Measurements from ENCODE around the gene CISH. TPM values are rescaled to one million over a fixed set of nuclear protein-coding genes. Genes with fewer than 3 reads are reported as not detected.

The CISH gene
- total and polyA plus RNA-seq, 10 of the 15 experiments (the other 5 are each of a cell fraction or from before 2014, with no cell fraction given), result 0.21 to 4.4 (median 1.8) TPM

GRCh38 chr3:50655009-50655830 lies 43.6 kb upstream of the CISH start:
- H3K27me3 ChIP-seq (replicated peaks in 1 of 2; ENCODE audit: control insufficient read depth in 2 of 2, insufficient read depth in 2 of 2, low read length in 1 of 2), result no peaks in the 10 kb centered on the region; a peak in 3 of 4 replicates
- ChIA-PET SMC1A (ENCODE audit: uncharacterized antibody, unreplicated experiment) (interaction anchor here (8.0 kb wide), 1 partner anchor 38 kb away, joined by 81 read pairs; the partner anchor contains the start of gene MAPKAPK3), CTCF (interaction anchor here (1.1 to 10.8 kb wide), 4 partner anchors 12 to 83 kb away, joined by 3 to 250 read pairs (median 4); partner anchors contain the start of genes CISH and MAPKAPK3), RAD21 (ENCODE audit: unreplicated experiment) (interaction anchor here (7.3 kb wide), 1 partner anchor 40 kb away, joined by 84 read pairs; the partner anchor contains the start of gene MAPKAPK3), POLR2A (interaction anchor here (1.1 kb wide), 1 partner anchor 39 kb away, joined by 3 read pairs; the partner anchor contains the start of gene MAPKAPK3)
- no peak overlapping the region for H3K27ac ChIP-seq (ENCODE audit: control insufficient read depth, insufficient read depth)
- H3K79me2 ChIP-seq (ENCODE audit: control insufficient read depth, insufficient read depth, low read length), result no peaks in the 10 kb centered on the region
- no peak for DNase-seq (ENCODE audit: low read depth, low spot score)
- no peak overlapping the region for H3K4me2 ChIP-seq (ENCODE audit: control insufficient read depth, insufficient read depth)
- H4K20me1 ChIP-seq (ENCODE audit: control insufficient read depth, insufficient read depth), result no peaks in the 10 kb centered on the region
- H3K36me3 ChIP-seq (ENCODE audit: control insufficient read depth in 2 of 2, insufficient read depth in 2 of 2, low read length in 1 of 2), result no peaks in the 10 kb centered on the region
- BruUV-seq (replicated peaks), result no TSS peak
- H3K4me1 ChIP-seq (ENCODE audit: control insufficient read depth, insufficient read depth, low read length), result no peaks in the 10 kb centered on the region
- ATAC-seq, result no peak
- no peak for FAIRE-seq
- in situ Hi-C loops (cut with MboI) (no loop called here), intact Hi-C loops (cut with micrococcal nuclease; ENCODE audit: unreplicated experiment) (no loop called here)
- no peak overlapping the region for H3K9ac ChIP-seq (ENCODE audit: control insufficient read depth, insufficient read depth, low read length)
- 0% methylated on average over 3 of the region's 3 CpGs for WGBS (ENCODE audit: insufficient coverage, insufficient replicate concordance, low lambda C conversion rate, missing lambda C conversion rate)
- no peaks in the 10 kb centered on the region for H3K9me3 ChIP-seq (replicated peaks; ENCODE audit: control insufficient read depth, insufficient read depth, low read length)
- H2AFZ ChIP-seq (ENCODE audit: control insufficient read depth, low read depth, low read length), result no peak overlapping the region
- no peak overlapping the region for H3K4me3 ChIP-seq
- TF ChIP-seq MAX (IDR thresholded peaks at IDR 0.05; ENCODE audit: low read depth, low read length), result no peak
- TF ChIP-seq SMC3 (IDR thresholded peaks at IDR 0.05; ENCODE audit: borderline replicate concordance, low read length), result no peak
- TF ChIP-seq ZNF687 (IDR thresholded peaks at IDR 0.05), result no peak
- no peak for TF ChIP-seq CUX1 (IDR thresholded peaks at IDR 0.05; ENCODE audit: insufficient replicate concordance, low read depth, low read length)
- TF ChIP-seq POU2F2 (IDR thresholded peaks at IDR 0.05; ENCODE audit: borderline replicate concordance, low read depth, low read length), result no peak
- TF ChIP-seq TBL1XR1 (IDR thresholded peaks at IDR 0.05; ENCODE audit: low read depth, low read length), result no peak
- TF ChIP-seq PKNOX1 (IDR thresholded peaks at IDR 0.05), result no peak
- no peak for TF ChIP-seq HSF1 (IDR thresholded peaks at IDR 0.05; ENCODE audit: low read depth, low read length)

Measured in GM12878 (cell line).